HepG2 (cell line): ENCODE measurements around the gene KIAA0930. TPM values are rescaled to one million over a fixed set of nuclear protein-coding genes. Genes with fewer than 3 reads are reported as not detected.

ENCODE experiments used
- ATAC-seq: fragments of 200-7000 bp; cut with Tn5 transposase; 3 replicates; pipeline ENCODE4 v1.9.1; 2020; ENCODE audit warnings: mild to moderate bottlenecking, moderate library complexity
- BruUV-seq: library from RNA; stranded (reverse); fragments of 400-500 nt; replicated peaks from 2 replicates; lab custom pipeline; 2021; lab: Mats Ljungman, UMichigan
- CTCF ChIA-PET: fragments of 300-600 bp; formaldehyde crosslinking; extraction: SDS; loops from one replicate; lab custom pipeline; 2021; ENCODE audit warnings: low total read pairs, inconsistent platforms, low intra/inter-chr PET ratio; lab: Yijun Ruan, JAX
- POLR2A ChIA-PET: fragments of 350-600 bp; sonication (Branson Sonifier 250); formaldehyde crosslinking; loops from one replicate; lab custom pipeline; 2020; ENCODE audit warnings: antibody characterized with exemption, inconsistent platforms; lab: Yijun Ruan, JAX
- DNase-seq: peaks from one replicate; pipeline ENCODE4 v3.0.0-alpha.2; 2015; ENCODE audit warnings: low spot score
- FAIRE-seq: peaks from 3 replicates; lab custom pipeline; 2011; peaks lifted over from hg19 to GRCh38; lab: Jason Lieb, UNC
- H2AFZ ChIP-seq: one replicate; pipeline ENCODE4 v1.6.1; 2011; ENCODE audit warnings: low read length, inconsistent platforms
- H3K27ac ChIP-seq: fragments of 300-600 bp; 3 replicates; pipeline ENCODE4 v1.8.0; 2011; ENCODE audit warnings: mixed run types, mild to moderate bottlenecking, mixed read lengths, low read length, inconsistent platforms; ENCODE audit not compliant: insufficient read depth; ENCODE audit errors: extremely low read length
- H3K27me3 ChIP-seq, 2 experiments: fragments of 200-600 bp in 1 of 2; 2 replicates in 1 of 2; 3 replicates in 1 of 2; pipeline versions ENCODE4 v1.6.0 to v1.8.0; 2011; ENCODE audit warnings: low read length in 2 of 2, mild to moderate bottlenecking in 2 of 2, moderate library complexity in 2 of 2, inconsistent platforms in 1 of 2; ENCODE audit not compliant: insufficient read depth in 2 of 2, control insufficient read depth in 1 of 2
- H3K36me3 ChIP-seq, 2 experiments: fragments of 200-600 bp in 1 of 2; replicated peaks in 1 of 2; 2 replicates in 1 of 2; 3 replicates in 1 of 2; pipeline versions ENCODE4 v1.5.1 to v1.8.0; 2011; ENCODE audit warnings: low read length in 2 of 2, inconsistent platforms in 1 of 2; ENCODE audit not compliant: insufficient read depth in 2 of 2, control insufficient read depth in 1 of 2
- H3K4me1 ChIP-seq: 2 replicates; pipeline ENCODE4 v1.5.1; 2012; ENCODE audit warnings: low read length, inconsistent platforms; ENCODE audit not compliant: insufficient read depth
- H3K4me2 ChIP-seq: 2 replicates; pipeline ENCODE4 v1.6.0; 2011; ENCODE audit warnings: low read depth, low read length, inconsistent platforms
- H3K4me3 ChIP-seq, 3 experiments: fragments of 200-600 bp in 1 of 3; sonication (generic), shearing (Covaris generic) in 1 of 3; replicated peaks in 1 of 3; 2 replicates each; pipeline ENCODE4 v1.5.1; 2011 to 2016; ENCODE audit warnings: low read length in 3 of 3, inconsistent platforms in 2 of 3, low read depth in 2 of 3, mild to moderate bottlenecking in 2 of 3, control low read depth in 1 of 3, mixed read lengths in 1 of 3; ENCODE audit not compliant: insufficient read depth in 1 of 3
- H3K79me2 ChIP-seq: one replicate; pipeline ENCODE4 v1.6.1; 2011; ENCODE audit warnings: low read length, inconsistent platforms; ENCODE audit not compliant: insufficient read depth
- H3K9ac ChIP-seq: 2 replicates; pipeline ENCODE4 v1.6.0; 2011; ENCODE audit warnings: mild to moderate bottlenecking, low read depth, low read length, inconsistent platforms; ENCODE audit not compliant: insufficient read depth
- H3K9me3 ChIP-seq: 2 replicates; pipeline ENCODE4 v1.5.1; 2012; ENCODE audit warnings: mild to moderate bottlenecking, low read length
- H4K20me1 ChIP-seq: 2 replicates; pipeline ENCODE4 v1.6.0; 2011; ENCODE audit warnings: inconsistent platforms, mild to moderate bottlenecking, low read length, moderate library complexity; ENCODE audit not compliant: insufficient read depth
- CSRNP1 ChIP-seq: sonication (generic); formaldehyde crosslinking; IDR thresholded peaks from 2 replicates; pipeline ENCODE4 v1.8.1; 2023; ENCODE audit warnings: mild to moderate bottlenecking, missing genetic modification reagents
- GRHL1 ChIP-seq: sonication (generic); formaldehyde crosslinking; conservative IDR thresholded peaks from 2 replicates; pipeline ENCODE4 v1.8.0; 2022; ENCODE audit warnings: missing genetic modification reagents
- HNRNPK ChIP-seq: fragments of 200-400 bp; formaldehyde crosslinking; IDR thresholded peaks from 2 replicates; pipeline ENCODE4 v1.6.1; 2018; ENCODE audit warnings: low read length, low read depth, moderate library complexity, mild to moderate bottlenecking; ENCODE audit not compliant: poor library complexity, severe bottlenecking
- IKZF5 ChIP-seq: IDR thresholded peaks from 2 replicates; pipeline ENCODE4 v1.6.1; 2018; ENCODE audit warnings: missing genetic modification reagents, mild to moderate bottlenecking, missing compliant biosample characterization
- LCORL ChIP-seq, 2 experiments: fragments of 450-650 bp in 1 of 2; sonication (generic) in 1 of 2; formaldehyde crosslinking in 1 of 2; IDR thresholded peaks; 2 replicates each; pipeline versions ENCODE4 v1.5.0 to v1.6.1; 2017 to 2020; ENCODE audit warnings: antibody characterized with exemption in 1 of 2, missing genetic modification reagents in 1 of 2
- PATZ1 ChIP-seq: sonication (generic); formaldehyde crosslinking; IDR thresholded peaks from 2 replicates; pipeline ENCODE4 v1.4.0; 2020; ENCODE audit warnings: missing genetic modification reagents
- RAD21 ChIP-seq: fragments of 450-650 bp; formaldehyde crosslinking; IDR thresholded peaks from 2 replicates; pipeline ENCODE4 v1.5.0; 2020; ENCODE audit warnings: mild to moderate bottlenecking
- SOX6 ChIP-seq, 2 experiments: fragments of 450-650 bp in 1 of 2; sonication (generic) in 1 of 2; formaldehyde crosslinking in 1 of 2; IDR thresholded peaks; 2 replicates each; pipeline versions ENCODE4 v1.4.0 to v1.6.1; 2017 to 2020; ENCODE audit warnings: antibody characterized with exemption in 1 of 2, mild to moderate bottlenecking in 1 of 2, missing genetic modification reagents in 1 of 2
- STAT5B ChIP-seq: sonication (generic); formaldehyde crosslinking; IDR thresholded peaks from 2 replicates; pipeline ENCODE4 v1.4.0; 2020; ENCODE audit warnings: missing genetic modification reagents
- TARDBP ChIP-seq: sonication (generic); formaldehyde crosslinking; IDR thresholded peaks from 2 replicates; pipeline ENCODE4 v1.8.0; 2022; ENCODE audit warnings: mild to moderate bottlenecking, missing genetic modification reagents
- ZNF713 ChIP-seq: sonication (generic); formaldehyde crosslinking; IDR thresholded peaks from 2 replicates; pipeline ENCODE4 v1.4.0; 2020; ENCODE audit warnings: mild to moderate bottlenecking, missing genetic modification reagents
- WGBS: methylation state at CpG from one replicate; pipeline ENCODE4 v1.1.6; 2017; ENCODE audit warnings: low lambda C conversion rate; 5-methylcytosine and 5-hydroxymethylcytosine counted together
- in situ Hi-C: cut with HindIII; loops from 2 replicates; pipeline ENCODE4 v1.10.0; 2017; ENCODE audit warnings: low pct_unique_long_range_greater_than_20kb; ENCODE audit not compliant: extremely low pct_ligation_motif_present
- intact Hi-C: fragments of 100-400 bp; cut with micrococcal nuclease; formaldehyde crosslinking; loops from one replicate; pipeline ENCODE4 v1.10.0; 2022; ENCODE audit not compliant: unreplicated experiment
- polyA plus RNA-seq, 8 experiments: library from polyadenylated mRNA; depleted of rRNA in 3 of 8; stranded (reverse) in 7 of 8; unstranded in 1 of 8; fragments of >200 nt; fragmentation: Illumina TruSeq in 4 of 8; extraction: Trizol in 4 of 8; gene quantifications; 2 replicates each; pipeline versions ENCODE4 v1.2.1 to v1.2.3, GENCODE V29; 2011 to 2016; ENCODE audit warnings: low read depth in 4 of 8, missing spikeins in 1 of 8, mixed read lengths in 1 of 8; ENCODE audit not compliant: insufficient read depth in 1 of 8
- total RNA-seq, 5 experiments: library from RNA; depleted of rRNA; stranded (reverse); fragments of >200 nt; fragmentation: Illumina TruSeq; extraction: Trizol; gene quantifications; 2 replicates each; pipeline ENCODE4 v1.2.3, GENCODE V29; 2016; ENCODE audit warnings: low read depth in 1 of 5

The KIAA0930 gene
- total and polyA plus RNA-seq, 2 of the 13 experiments (the other 11 are each of a cell fraction or from before 2014, with no cell fraction given), result 27.0 to 38.2 TPM

GRCh38 chr22:45164270-45165088 lies 76.2 kb downstream of the KIAA0930 start:
- ChIA-PET POLR2A (interaction anchor here (0.8 to 1.3 kb wide), 11 partner anchors 11 to 115 kb away, joined by 3 to 16 read pairs (median 4); no protein-coding TSS in a partner anchor), CTCF (no interaction called here)
- BruUV-seq, result no TSS peak
- H3K36me3 ChIP-seq, result peaks cover 2 to 21% of the 10 kb centered on the region in 2 experiments; a peak in 4 of 5 replicates
- H3K9ac ChIP-seq, result peak overlapping the region; percentile 93
- intact Hi-C loops (no loop called here), in situ Hi-C loops (loop anchor here (10.0 kb wide), 1 partner anchor 80 kb away; the partner anchor contains the start of gene KIAA0930)
- H2AFZ ChIP-seq, result no peak overlapping the region
- peaks cover 4% of the 10 kb centered on the region; the same call in 1 of the 2 replicates for H4K20me1 ChIP-seq
- H3K27ac ChIP-seq, result peak overlapping the region; percentile 79
- WGBS, result 2% methylated on average over 15 of the region's 59 CpGs
- peaks cover 67% of the 10 kb centered on the region for H3K79me2 ChIP-seq
- peak; percentile 50 for ATAC-seq
- FAIRE-seq, result no peak
- H3K4me1 ChIP-seq, result peaks cover 66% of the 10 kb centered on the region
- peak overlapping the region; percentile 78 for H3K4me2 ChIP-seq
- TF ChIP-seq RAD21 (CRISPR knock-in tag), result no peak
- TF ChIP-seq ZNF713 (CRISPR knock-in tag), result no peak
- TF ChIP-seq SOX6 (IDR thresholded peaks at IDR 0.05), result no peak
- 0 out of 2 replicates have a peak, but pooled peaks have one; percentile 11 for TF ChIP-seq SOX6 (CRISPR knock-in tag; IDR thresholded peaks at IDR 0.05)
- peak; percentile 11; the same call in 1 of the 2 replicates for TF ChIP-seq TARDBP (CRISPR knock-in tag)
- TF ChIP-seq HNRNPK, result peak; percentile 34
- TF ChIP-seq STAT5B (CRISPR knock-in tag), result no peak
- 0 out of 2 replicates have a peak, but pooled peaks have one; percentile 23 for TF ChIP-seq IKZF5
- peak; percentile 45 for TF ChIP-seq PATZ1 (CRISPR knock-in tag)
- 0 out of 2 replicates have a peak, but pooled peaks have one; percentile 3 for TF ChIP-seq CSRNP1 (CRISPR knock-in tag)
- no peak for TF ChIP-seq LCORL (IDR thresholded peaks at IDR 0.05)
- TF ChIP-seq LCORL (CRISPR knock-in tag; IDR thresholded peaks at IDR 0.05), result no peak
- no peak for TF ChIP-seq GRHL1 (CRISPR knock-in tag)
- H3K4me3 ChIP-seq, result peak overlapping the region; percentile 87 to 95 (median 94)
- no peaks in the 10 kb centered on the region for H3K9me3 ChIP-seq
- peaks cover 0 to 4% of the 10 kb centered on the region in 2 experiments; a peak in 2 of 5 replicates for H3K27me3 ChIP-seq
- no peak for DNase-seq
